HUDEP-2 (cell line): ENCODE results near the gene TMEM250.
"Not testable (repeated sequence)": the region's sequence is repeated elsewhere in the genome, so short reads cannot be mapped to it uniquely, and the experiment has no call there.

Experiments used
- DNase-seq, 76 experiments: peaks; one replicate each; lab custom pipeline; 2025; ENCODE audit not compliant: unreplicated experiment in 76 of 76; lab: John Stamatoyannopoulos, UW

Gene TMEM250

GRCh38 chr9:136118320-136119060 is at the start of gene TMEM250:
Gene TMEM250, minus strand, starts transcription at chr9:136118875. Its CDS starts 1,975 bp downstream, at chr9:136116900.
- DNase-seq, result peak in 74 of 76 experiments; percentile 39 to 97 (median 93)

GRCh38 chr9:136163248-136163850 is 44.7 kb upstream of the TMEM250 start:
- DNase-seq, result no peak

- DNase-seq, result no peak
These were observed 42.4 kb upstream of the TMEM250 start for GRCh38 chr9:136160995-136161610.

GRCh38 chr9:136160381-136160841 is 41.7 kb upstream of the TMEM250 start:
- no peak for DNase-seq

GRCh38 chr9:136159851-136160250 is 41.2 kb upstream of the TMEM250 start:
- DNase-seq, result no peak

GRCh38 chr9:136157477-136158265 is 39.0 kb upstream of the TMEM250 start:
- no peak for DNase-seq

GRCh38 chr9:136156209-136157120 is 37.8 kb upstream of the TMEM250 start:
- no peak for DNase-seq

GRCh38 chr9:136155576-136155975 is 36.9 kb upstream of the TMEM250 start:
- no peak for DNase-seq

GRCh38 chr9:136154943-136155342 is 36.3 kb upstream of the TMEM250 start:
- no peak for DNase-seq

- DNase-seq, result no peak
These were observed 34.8 kb upstream of the TMEM250 start for GRCh38 chr9:136153381-136154065.

- DNase-seq, result no peak
These were observed 34.3 kb upstream of the TMEM250 start for GRCh38 chr9:136152931-136153330.

- DNase-seq, result no peak
These were observed 33.8 kb upstream of the TMEM250 start for GRCh38 chr9:136152543-136152866.

GRCh38 chr9:136151848-136152542 is 33.3 kb upstream of the TMEM250 start:
- no peak for DNase-seq

- DNase-seq, result no peak
These were observed 32.6 kb upstream of the TMEM250 start for GRCh38 chr9:136151214-136151804.

- not testable (repeated sequence) for DNase-seq
These were observed 32.1 kb upstream of the TMEM250 start for GRCh38 chr9:136150664-136151213.

GRCh38 chr9:136149853-136150252 is 31.2 kb upstream of the TMEM250 start:
- no peak for DNase-seq

GRCh38 chr9:136149337-136149736 is 30.7 kb upstream of the TMEM250 start:
- no peak for DNase-seq

GRCh38 chr9:136148766-136149165 is 30.1 kb upstream of the TMEM250 start:
- no peak for DNase-seq
